HG03135 (cell line): Measurements from ENCODE around the gene STXBP5L.
"Not testable (repeated sequence)": the region's sequence is repeated elsewhere in the genome, so short reads cannot be mapped to it uniquely, and the experiment has no call there.

Experiments
- ATAC-seq: cut with Tn5 transposase; IDR thresholded peaks from one replicate; pipeline ENCODE4 v1.9.1; 2021; ENCODE audit warnings: mild to moderate bottlenecking, moderate library complexity; ENCODE audit not compliant: unreplicated experiment

Gene STXBP5L

DNA sequence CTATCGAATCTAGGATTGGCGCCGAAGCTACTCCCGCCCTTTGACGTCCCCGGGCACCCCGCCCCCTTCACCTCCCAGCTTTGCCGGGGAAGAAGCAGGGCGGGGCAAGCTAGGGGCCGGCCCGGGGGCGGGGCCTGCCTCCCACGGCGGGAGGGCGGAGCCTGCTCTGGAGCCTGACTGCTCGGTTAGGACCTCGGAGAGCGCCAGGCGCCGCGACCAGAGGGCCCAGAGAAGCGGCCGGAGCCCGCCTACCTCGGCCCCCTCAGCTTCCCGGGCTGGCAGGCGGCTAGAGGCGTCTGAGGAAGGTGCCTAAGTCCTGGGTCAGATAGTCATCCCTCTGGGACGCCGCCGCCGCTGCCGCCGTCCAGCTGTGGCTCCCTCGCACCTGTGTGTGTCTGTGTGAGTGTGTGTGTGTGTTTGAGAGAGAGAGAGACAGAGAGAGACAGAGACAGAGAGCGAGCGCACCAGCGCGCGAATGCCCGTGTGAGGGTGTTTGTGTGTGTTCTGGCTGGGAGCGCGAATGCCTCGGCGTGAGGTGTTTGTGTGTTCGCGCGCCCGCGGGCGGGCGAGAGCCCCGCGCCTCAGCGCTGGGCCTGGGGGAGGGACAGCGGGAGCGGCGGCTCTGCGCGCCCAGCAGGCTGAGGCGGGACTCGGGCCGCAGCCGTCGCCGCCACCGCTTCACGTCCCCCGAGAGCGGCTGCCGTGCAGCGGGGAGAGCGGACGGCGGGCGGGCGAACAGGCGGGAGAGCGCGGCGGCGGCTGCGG, at the start of gene STXBP5L:
STXBP5L (plus strand) TSS at position 176 of the 765 bp plus-strand sequence. CDS start 1,374 bp downstream, outside the sequence.
- peak; percentile 98 for ATAC-seq

DNA sequence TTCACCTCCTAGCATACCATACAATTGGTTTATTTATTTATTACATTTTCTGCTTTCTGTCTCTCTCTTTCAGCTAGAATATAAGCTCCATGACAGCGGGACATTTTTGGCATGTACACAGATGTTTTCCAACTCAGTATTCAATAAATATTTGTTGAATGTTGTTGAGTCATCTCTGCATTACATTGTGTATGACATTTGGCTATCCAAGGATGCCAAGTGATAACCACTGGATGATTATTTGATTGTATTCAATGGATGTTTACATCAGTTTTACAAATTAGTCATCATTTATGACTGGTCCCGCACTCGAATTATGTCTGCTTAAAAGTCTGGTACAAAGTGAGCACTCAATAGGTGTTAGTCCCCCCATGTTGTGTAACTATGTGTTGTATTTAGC, 49.5 kb upstream of the STXBP5L start:
- ATAC-seq = no peak

DNA sequence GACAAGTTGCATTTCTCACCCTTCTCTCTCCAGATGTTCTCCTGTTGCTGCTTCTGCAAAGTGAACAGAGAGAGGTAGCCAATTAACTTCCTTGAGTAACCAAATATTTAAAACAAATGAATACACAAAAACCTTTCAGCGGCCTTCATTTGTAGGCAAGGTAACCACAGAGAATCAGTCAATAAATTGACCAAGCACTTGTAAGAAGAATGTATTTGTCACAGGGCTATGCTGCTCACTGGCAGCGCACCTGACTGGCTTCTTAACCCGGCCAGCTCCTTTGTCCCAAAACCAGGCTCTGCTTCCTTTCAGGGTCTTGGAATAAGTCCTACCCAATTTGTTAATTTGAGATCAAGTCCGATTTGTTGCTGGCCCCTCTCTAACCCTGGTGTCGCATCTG, 43.5 kb upstream of the STXBP5L start:
- no peak for ATAC-seq

DNA sequence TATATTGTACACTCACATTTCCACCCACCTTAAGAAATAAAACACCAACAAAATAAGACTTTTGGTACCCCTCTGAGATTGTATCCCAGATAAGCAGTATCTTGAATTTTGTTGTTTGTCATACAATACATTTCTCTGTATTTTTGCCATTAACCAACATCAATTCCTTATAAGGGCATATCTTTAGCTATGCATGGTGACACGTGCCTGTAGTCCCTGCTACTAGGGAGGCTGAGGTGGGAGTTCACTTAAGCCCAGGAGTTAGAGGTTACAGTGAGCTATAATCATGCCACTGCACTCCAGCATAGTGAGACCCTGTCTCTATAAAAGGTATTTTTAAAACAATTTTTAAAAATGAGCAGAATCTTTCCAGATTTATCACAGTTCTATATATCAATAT, 32.5 kb upstream of the STXBP5L start:
- no peak for ATAC-seq

DNA sequence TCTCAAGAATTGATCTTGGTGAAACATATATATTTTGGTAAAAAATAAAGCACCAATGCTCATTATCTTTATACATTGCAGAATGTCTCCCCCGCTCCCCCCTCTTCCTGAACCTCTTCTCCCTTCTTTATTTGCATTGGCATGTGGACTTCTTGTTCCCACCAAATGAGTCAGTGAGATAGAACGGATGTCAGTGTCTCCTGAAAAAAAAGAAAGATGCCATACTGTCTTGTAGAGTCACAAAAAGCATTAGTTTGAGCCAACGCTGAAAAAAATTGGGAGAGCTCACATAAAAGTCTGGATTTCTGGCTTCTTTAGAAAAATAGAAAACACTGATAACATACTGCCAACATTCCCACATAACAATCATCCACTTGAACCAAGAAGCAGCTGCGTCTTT, 32.0 kb upstream of the STXBP5L start:
- no peak for ATAC-seq

DNA sequence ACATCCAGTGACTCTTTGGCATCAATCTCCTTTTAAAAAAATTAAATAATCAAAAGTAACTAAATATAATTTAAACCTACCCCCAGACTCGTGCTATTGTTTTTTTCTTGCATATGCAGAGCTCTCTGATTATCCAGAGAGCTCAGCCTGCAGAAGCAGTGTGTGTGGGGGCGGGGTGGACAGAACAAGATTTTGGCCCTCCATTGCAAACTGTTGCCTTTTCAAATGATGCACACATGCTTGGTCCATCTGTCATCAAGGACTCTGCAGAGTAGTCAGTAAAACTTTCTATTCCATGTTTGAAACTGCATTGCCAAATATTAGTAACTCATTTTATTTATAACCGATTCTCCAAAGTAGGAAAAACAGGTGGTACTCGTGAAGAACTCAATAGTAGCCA, 28.6 kb upstream of the STXBP5L start:
- ATAC-seq = no peak

DNA sequence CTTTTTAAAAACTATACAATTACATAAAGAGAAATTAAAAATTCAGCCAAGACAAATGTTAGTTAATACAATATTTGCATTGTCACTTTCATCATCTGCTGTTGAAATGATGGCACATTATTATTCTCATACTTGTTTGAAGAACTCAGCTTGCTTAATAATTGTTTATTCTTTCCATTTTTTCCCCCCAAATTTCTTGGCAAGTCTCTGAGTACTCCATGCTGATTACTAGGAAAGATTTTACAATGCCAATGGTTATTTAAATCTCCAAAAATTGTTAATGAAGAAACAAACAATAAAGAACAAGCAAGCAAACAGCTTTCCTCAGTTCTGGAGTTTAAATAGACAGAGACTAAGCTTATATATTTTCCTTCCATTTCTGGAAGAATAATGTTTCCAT, 15.1 kb upstream of the STXBP5L start:
- ATAC-seq = no peak

DNA sequence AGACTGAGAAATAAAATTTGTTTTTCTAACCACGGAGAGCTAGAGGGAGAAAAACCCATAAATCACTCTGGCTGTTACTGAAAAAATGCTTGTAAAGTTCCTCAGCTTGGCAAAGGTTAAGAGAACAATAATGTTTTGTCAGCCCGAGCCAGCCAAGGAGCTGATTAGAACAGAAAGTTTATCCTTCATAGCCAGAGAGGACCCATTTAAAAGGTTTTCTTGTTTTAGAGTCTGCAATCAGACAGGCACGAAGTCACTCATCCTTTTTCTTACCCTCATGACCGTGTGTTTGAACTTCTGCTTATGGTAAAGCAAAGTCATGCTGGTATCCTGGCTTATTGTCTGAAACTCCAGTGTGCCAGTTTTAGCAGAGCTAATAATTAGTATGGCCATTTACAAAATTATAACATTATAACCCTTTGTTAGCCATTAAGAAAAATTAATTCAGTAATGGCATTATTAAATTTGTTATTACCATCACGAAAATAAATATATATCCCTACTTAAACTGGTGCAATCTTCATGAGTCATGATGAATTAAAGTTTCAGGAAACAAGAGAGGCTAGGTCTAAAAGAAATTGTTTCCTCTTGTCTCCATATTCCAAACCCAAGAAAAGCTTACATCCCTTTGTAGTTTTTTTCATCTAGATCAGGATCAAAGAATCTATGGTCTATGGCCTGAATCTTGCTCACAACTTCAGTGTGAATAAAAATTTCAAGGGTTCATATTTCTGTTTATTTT, 13.5 kb upstream of the STXBP5L start:
- no peak for ATAC-seq

DNA sequence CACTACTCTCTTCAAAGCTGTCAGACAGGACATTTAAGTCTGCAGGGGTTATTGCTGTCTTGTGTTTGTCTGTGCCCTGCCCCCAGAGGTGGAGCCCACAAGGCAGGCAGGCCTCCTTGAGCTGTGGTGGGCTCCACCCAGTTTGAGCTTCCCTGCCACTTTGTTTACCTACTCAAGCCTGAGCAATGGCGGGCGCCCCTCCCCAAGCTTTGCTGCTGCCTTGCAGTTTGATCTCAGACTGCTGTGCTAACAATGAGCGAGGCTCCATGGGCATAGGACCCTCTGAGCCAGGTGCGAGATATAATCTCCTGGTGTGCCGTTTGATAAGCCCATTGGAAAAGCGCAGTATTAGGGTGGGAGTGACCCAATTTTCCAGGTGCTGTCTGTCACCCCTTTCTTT, 6.3 kb upstream of the STXBP5L start:
- ATAC-seq = not testable (repeated sequence)

DNA sequence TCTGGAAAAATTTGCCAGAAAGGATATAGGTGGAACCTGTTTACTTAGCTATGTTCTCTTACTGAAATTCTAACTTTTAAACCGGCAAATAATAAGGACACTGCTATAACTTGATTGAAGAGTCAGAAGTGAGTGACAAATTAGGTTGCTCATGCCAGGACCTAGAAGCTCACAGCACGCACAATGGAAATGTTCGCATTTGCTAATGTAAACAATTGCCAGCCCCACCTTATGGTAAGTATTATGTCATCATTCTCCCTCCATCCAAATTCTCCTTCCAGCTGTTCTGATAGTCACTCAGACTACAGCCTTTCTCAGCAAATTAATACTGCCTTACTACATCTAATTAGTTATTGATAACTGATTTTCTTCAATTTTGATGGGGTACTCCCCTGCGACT, 4.8 kb upstream of the STXBP5L start:
- ATAC-seq = no peak

DNA sequence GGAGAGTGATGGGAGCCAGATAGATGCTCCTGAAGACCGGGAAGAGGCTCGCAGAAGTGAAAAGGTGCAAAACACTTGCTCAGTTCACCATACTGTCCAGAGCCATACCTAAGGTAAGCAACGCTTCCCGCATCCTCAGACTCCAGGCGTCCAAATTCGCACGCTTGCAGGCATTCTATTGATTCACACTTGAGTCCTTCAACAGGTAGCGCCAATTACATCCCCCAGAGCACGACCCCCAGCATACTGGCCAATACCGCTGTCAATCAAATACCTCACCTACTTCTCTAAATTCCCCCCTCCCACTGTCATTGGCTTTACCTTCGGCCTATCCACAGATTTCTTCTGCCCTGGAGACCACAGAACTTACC, 361 bp upstream of the STXBP5L start:
- no peak for ATAC-seq

DNA sequence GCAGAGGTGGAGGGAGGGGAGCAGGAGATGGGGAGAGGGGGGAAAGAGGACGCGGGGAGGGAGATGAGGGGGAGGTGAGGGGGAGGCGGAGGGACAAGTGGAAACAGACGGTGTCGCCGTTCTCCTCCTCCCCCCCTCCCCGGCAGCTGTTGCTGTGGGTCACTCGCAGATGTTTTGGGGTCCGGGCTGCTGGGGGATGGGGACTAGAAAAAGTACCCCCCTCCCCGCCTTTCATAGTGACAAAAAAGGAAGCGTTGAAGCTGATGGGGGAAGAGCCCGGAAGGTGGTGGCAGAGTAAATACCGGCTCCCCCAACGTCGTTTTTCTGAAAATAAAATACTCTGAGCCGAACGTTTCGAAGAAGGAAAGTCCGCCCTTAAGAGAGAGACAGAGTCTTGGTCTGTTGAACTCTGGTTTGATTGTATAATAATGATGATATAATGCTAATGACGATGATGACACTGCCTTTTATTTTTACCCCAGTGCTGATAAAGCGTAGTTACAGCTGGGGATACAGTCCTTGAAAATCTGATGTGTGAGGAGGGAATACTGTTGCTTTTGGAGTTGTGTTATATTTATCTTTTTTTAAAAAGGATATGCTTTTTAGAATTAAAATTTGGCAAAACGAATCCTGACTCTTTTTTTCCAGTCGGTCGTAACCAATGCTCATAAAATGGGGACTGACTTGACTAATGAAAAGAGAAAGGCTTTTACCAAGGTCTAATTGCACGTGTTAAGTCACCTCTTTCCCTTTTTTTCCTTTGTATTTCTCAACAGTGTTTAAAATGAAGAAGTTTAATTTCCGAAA, 993 bp downstream of the STXBP5L start:
- no peak for ATAC-seq

DNA sequence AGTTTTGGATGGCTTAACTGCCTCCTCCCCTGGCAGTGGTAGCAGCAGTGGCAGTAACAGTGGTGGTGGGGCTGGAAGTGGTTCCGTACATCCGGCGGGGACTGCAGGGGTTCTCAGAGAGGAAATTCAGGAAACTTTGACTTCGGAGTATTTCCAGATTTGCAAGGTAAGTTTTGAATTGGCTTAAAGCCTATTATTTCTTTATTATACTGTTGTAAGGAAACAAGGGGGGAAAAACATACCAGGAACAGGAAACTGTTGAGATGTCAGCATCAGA, 1.5 kb downstream of the STXBP5L start:
- no peak for ATAC-seq

DNA sequence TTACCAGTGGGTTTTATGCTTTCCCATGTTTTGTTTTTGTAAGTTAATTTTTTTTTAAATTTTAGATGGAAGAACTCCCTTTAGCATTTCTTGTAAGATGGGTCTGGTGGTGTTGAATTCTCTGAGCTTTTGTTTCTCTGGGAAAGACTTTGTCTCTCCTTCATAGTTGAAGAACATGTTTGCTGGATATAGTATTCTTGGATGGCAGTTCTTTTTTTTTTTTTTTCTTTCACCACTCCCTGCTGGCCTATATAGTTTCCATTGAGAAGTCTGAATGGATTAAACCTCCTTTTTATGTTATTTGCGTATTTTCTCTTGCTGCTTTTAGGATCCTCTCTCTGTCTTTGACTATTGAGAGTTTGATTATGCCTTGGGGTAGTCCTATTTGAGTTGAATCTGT, 18.1 kb downstream of the STXBP5L start:
- ATAC-seq = no peak

DNA sequence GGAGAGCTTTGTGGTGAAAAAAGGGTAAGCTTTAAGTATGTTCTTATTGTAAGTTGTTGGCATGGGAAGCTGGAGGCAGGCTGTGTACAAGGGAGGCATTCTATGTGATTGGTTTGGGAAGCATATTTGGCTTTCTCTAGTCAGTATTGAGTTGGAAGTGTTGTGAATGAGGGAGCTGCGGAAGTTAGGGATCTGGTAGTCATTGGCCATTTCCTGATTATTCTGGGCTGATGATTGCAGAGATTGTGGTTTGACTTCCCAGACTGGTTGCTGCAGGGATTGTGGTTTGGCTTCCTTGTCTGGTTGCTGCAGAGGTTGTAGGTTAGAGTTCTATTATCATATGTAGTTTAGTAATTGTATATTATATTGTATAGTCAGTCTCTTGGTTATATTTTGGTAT, 21.0 kb downstream of the STXBP5L start:
- no peak for ATAC-seq

DNA sequence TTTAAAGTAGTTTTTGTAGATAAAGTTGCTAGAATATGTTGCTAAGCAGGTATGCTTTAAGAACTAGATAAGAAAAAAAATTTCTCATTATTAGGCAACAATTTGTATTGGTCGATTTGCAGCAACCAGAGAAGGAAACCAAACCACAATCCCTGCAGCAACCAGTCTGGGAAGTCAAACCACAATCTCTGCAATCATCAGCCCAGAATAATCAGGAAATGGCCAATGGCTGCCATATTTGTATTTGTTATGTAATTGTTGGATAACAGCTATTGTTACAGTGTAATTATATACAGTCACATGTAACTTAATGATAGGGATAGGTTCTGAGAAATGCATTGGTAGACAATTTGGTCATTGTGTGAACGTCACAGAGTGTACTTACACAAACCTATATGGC, 23.6 kb downstream of the STXBP5L start:
- no peak for ATAC-seq

DNA sequence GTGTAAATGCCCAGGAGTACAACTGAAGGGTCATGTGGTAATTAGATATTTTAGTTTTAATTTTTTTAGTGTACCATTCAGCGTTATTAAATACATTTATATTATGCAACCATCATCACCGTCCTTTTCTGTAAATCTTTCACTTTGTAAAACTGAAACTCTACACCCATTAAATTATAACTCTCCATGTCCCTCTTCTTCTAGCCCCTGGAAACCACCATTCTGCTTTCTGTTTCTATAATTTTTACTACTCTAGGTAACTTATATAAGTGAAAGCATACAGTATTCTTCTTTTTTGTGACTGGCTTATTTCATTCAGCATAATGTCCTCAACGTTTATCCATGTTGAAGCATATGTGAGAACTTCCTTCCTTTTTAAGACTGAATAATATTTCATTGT, 48.1 kb downstream of the STXBP5L start:
- ATAC-seq = no peak

DNA sequence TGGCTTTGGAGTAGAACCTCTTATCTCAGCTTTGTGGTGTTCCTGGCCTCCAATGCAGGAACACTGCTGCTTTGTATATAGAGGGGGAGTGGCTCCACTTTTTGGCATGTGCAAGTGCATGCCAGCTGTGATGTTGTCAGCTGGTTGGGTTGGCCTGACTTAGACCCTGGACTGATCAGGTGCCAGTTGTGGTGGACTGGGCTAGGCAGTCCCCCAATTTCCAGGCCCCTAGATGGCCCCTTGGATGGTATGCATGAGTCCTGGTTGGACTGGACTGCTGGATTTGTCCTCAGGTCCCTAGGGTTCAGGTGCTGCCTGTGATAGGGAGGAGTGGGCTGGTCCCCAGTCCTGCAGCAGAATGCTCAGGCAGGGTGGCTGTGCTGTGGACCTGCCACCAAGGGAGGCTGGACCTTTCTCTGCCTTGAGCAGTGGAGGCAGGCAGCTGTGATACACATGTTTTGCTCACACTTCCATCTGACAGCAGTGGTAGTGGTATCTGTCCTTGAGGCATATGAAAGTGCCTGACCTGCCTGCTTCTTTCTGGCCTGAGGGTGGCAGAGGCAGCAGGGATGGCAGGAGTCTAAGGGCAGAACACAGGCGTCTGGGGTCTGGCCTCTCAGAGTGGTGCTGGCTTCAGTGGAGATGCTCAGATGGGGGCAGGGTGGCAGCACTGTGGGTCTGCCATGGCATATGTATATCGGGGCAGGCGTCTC, 74.8 kb downstream of the STXBP5L start:
- ATAC-seq = no peak

DNA sequence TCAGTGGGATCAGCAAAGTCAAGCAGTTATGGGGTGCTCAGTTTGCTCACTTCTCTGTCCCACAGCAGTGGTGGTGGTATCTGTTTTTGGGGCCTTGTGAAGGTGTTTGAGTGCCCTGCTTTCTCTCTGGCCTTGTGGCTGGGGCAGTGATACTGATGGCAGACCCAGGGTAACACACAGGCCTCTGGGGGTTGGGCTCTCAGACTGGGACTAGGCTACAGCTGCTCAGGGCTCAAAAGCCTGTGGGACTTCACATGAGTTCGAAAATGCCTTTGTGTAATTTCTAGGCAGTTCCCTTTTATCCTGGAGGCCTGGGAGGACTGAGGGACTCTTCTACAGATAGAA, 75.3 kb downstream of the STXBP5L start:
- ATAC-seq = no peak

DNA sequence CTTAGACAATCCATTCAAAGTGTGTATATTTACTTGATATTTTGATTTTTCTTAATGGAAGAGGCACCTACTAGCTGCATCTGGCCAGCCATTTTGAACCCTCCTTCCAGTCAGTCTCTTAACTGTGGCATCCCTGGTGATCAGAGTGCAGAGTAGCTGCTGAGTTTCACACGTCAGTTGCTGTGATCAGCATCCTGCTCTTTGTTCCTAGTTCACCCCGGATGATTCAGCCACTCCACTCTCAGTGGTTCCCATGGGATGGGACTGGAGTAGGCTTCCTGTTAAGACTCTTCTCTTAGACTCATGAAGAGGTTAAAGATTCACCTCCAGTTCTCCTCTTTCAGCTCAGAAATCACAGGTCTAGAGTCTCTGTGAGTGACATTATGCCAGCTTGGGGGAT, 75.8 kb downstream of the STXBP5L start:
- no peak for ATAC-seq

DNA sequence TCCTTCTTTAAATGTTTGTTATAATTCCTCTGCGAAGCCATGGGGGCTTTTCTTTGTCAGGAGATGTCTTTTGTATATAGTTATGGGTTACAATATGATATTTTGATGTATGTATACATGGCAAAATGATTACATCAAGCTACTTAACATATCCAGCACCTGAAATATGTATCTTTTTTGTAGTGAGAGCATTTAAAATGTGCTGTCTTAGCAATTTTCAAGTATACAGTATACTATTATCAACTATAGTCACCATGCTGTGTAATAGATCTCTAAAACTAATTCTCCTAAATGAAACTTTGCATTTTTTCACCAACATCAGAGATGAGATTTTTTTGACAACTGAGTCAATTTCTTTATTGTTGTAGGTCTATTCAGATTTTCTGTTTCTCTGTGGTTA, 77.2 kb downstream of the STXBP5L start:
- no peak for ATAC-seq
